Hepatocyte (in vitro differentiated cells): ENCODE data around the gene SLC12A1. TPM values are rescaled to one million over a fixed set of nuclear protein-coding genes. Genes with fewer than 3 reads are reported as not detected.

Experiments
- DNase-seq: peaks from one replicate; pipeline ENCODE4 v3.0.0-alpha.2; 2016; ENCODE audit warnings: low spot score
- H2AFZ ChIP-seq: fragments of 200-600 bp; sonication (generic); 2 replicates; pipeline ENCODE4 v1.6.0; 2016; ENCODE audit warnings: antibody characterized with exemption, mild to moderate bottlenecking
- H3K27ac ChIP-seq: fragments of 200-600 bp; sonication (generic); 2 replicates; pipeline ENCODE4 v1.5.1; 2016; ENCODE audit warnings: mild to moderate bottlenecking
- H3K27me3 ChIP-seq: fragments of 200-600 bp; sonication (generic); 2 replicates; pipeline ENCODE4 v1.6.1; 2016
- H3K36me3 ChIP-seq: fragments of 200-600 bp; sonication (generic); replicated peaks from 2 replicates; pipeline ENCODE4 v1.5.1; 2016; ENCODE audit warnings: low read depth; ENCODE audit not compliant: insufficient read depth
- H3K4me1 ChIP-seq: fragments of 200-600 bp; sonication (generic); 2 replicates; pipeline ENCODE4 v1.5.1; 2016; ENCODE audit warnings: mild to moderate bottlenecking, moderate library complexity; ENCODE audit not compliant: insufficient read depth
- H3K4me2 ChIP-seq: fragments of 200-600 bp; sonication (generic); 2 replicates; pipeline ENCODE4 v1.6.0; 2016
- H3K4me3 ChIP-seq: fragments of 200-600 bp; sonication (generic); 2 replicates; pipeline ENCODE4 v1.5.1; 2016; ENCODE audit warnings: mild to moderate bottlenecking
- H3K79me2 ChIP-seq: fragments of 200-600 bp; sonication (generic); 2 replicates; pipeline ENCODE4 v1.6.0; 2017; ENCODE audit warnings: mild to moderate bottlenecking
- H3K9me2 ChIP-seq: fragments of 200-600 bp; sonication (generic); replicated peaks from 2 replicates; pipeline ENCODE4 v1.6.0; 2017; ENCODE audit warnings: mild to moderate bottlenecking; ENCODE audit not compliant: insufficient read depth
- H3K9me3 ChIP-seq: fragments of 200-600 bp; sonication (generic); 2 replicates; pipeline ENCODE4 v1.5.1; 2016; ENCODE audit warnings: low read depth, mild to moderate bottlenecking
- H4K20me1 ChIP-seq: fragments of 200-600 bp; sonication (generic); 2 replicates; pipeline ENCODE4 v1.6.0; 2016; ENCODE audit warnings: mild to moderate bottlenecking; ENCODE audit not compliant: insufficient read depth, poor library complexity, severe bottlenecking
- CTCF ChIP-seq: fragments of 200-600 bp; sonication (generic); IDR thresholded peaks from 2 replicates; pipeline ENCODE4 v1.5.1; 2016; ENCODE audit warnings: antibody characterized with exemption, mild to moderate bottlenecking; ENCODE audit not compliant: poor library complexity
- EZH2 ChIP-seq: fragments of 200-600 bp; sonication (generic); IDR thresholded peaks from 2 replicates; pipeline ENCODE4 v1.6.1; 2016; ENCODE audit warnings: antibody characterized with exemption, mild to moderate bottlenecking, borderline replicate concordance
- EZH2phosphoT487 ChIP-seq: fragments of 200-600 bp; sonication (generic); IDR thresholded peaks from one replicate; pipeline ENCODE4 v1.6.1; 2018; ENCODE audit warnings: antibody characterized with exemption, mild to moderate bottlenecking, low read depth, moderate library complexity; ENCODE audit not compliant: unreplicated experiment, severe bottlenecking
- WGBS: methylation state at CpG from one replicate; pipeline ENCODE4 v1.1.6; 2016; ENCODE audit warnings: low lambda C conversion rate; ENCODE audit errors: missing lambda C conversion rate; 5-methylcytosine and 5-hydroxymethylcytosine counted together
- polyA plus RNA-seq: library from polyadenylated mRNA; unstranded; fragments of >200 nt; fragmentation: Nextera tagmentation; extraction: Ambion mirVana; gene quantifications from 2 replicates; pipeline ENCODE4 v1.2.1, GENCODE V29; 2016
- total RNA-seq: library from RNA; depleted of rRNA; stranded (reverse); fragments of >200 nt; gene quantifications from 2 replicates; pipeline ENCODE4 v1.2.3, GENCODE V29; 2014

SLC12A1 gene
- total and polyA plus RNA-seq, 2 experiments from 2014 or later: not detected

- TF ChIP-seq EZH2phosphoT487 (no peak), EZH2 (no peak), CTCF (no peak)
- no peaks in the 10 kb centered on the region for H3K4me1 ChIP-seq
- H3K36me3 ChIP-seq: no peaks in the 10 kb centered on the region
- H3K27ac ChIP-seq: no peak within 1 kb of the TSS
- no peaks in the 10 kb centered on the region for H4K20me1 ChIP-seq
- 25% methylated on average over 31 of the region's 31 CpGs for WGBS
- no peaks in the 10 kb centered on the region for H3K79me2 ChIP-seq
- no peak within 1 kb of the TSS for H3K4me3 ChIP-seq
- H3K9me2 ChIP-seq: no peaks in the 10 kb centered on the region
- H2AFZ ChIP-seq: no peak within 1 kb of the TSS
- peak within 1 kb of the TSS; percentile 73 for H3K4me2 ChIP-seq
- H3K9me3 ChIP-seq: no peaks in the 10 kb centered on the region
- peak; percentile 8 for DNase-seq
- H3K27me3 ChIP-seq: peaks cover 21% of the 10 kb centered on the region
Observed at GRCh38 chr15:48191574-48192225, 14.4 kb upstream of the SLC12A1 start, which contains the start of gene CTXN2. Gene CTXN2, plus strand, starts transcription at chr15:48191665. Its CDS starts 9,636 bp downstream, at chr15:48201301.

GRCh38 chr15:48202068-48202467 is 4.0 kb upstream of the SLC12A1 start:
- H3K79me2 ChIP-seq: no peaks in the 10 kb centered on the region
- no peaks in the 10 kb centered on the region for H3K9me3 ChIP-seq
- no peaks in the 10 kb centered on the region for H3K27me3 ChIP-seq
- H3K4me3 ChIP-seq: no peak overlapping the region
- WGBS: 90% methylated on average over 1 of the region's 1 CpG
- H3K4me1 ChIP-seq: no peaks in the 10 kb centered on the region
- DNase-seq: no peak
- no peak overlapping the region for H2AFZ ChIP-seq
- H3K4me2 ChIP-seq: no peak overlapping the region
- no peaks in the 10 kb centered on the region for H4K20me1 ChIP-seq
- TF ChIP-seq EZH2phosphoT487 (no peak), EZH2 (no peak), CTCF (no peak)
- H3K9me2 ChIP-seq: no peaks in the 10 kb centered on the region
- H3K27ac ChIP-seq: no peak overlapping the region
- H3K36me3 ChIP-seq: no peaks in the 10 kb centered on the region

GRCh38 chr15:48221261-48221660 is 15.2 kb downstream of the SLC12A1 start:
- Histone ChIP-seq H3K4me1 (no peaks in the 10 kb centered on the region), H2AFZ (no peak overlapping the region), H3K4me3 (no peak overlapping the region), H3K36me3 (no peaks in the 10 kb centered on the region), H3K27ac (no peak overlapping the region), H3K27me3 (peaks cover 12% of the 10 kb centered on the region), H4K20me1 (no peaks in the 10 kb centered on the region), H3K9me3 (no peaks in the 10 kb centered on the region), H3K4me2 (no peak overlapping the region), H3K9me2 (no peaks in the 10 kb centered on the region), H3K79me2 (no peaks in the 10 kb centered on the region)
- TF ChIP-seq EZH2 (no peak), CTCF (no peak), EZH2phosphoT487 (no peak)
- WGBS: 89% methylated on average over 1 of the region's 1 CpG
- DNase-seq: no peak
